ENCODE measurements around the gene CCM2.
"Not testable (repeated sequence)": the region's sequence is repeated elsewhere in the genome, so short reads cannot be mapped to it uniquely, and the experiment has no call there.

The CCM2 gene

DNA sequence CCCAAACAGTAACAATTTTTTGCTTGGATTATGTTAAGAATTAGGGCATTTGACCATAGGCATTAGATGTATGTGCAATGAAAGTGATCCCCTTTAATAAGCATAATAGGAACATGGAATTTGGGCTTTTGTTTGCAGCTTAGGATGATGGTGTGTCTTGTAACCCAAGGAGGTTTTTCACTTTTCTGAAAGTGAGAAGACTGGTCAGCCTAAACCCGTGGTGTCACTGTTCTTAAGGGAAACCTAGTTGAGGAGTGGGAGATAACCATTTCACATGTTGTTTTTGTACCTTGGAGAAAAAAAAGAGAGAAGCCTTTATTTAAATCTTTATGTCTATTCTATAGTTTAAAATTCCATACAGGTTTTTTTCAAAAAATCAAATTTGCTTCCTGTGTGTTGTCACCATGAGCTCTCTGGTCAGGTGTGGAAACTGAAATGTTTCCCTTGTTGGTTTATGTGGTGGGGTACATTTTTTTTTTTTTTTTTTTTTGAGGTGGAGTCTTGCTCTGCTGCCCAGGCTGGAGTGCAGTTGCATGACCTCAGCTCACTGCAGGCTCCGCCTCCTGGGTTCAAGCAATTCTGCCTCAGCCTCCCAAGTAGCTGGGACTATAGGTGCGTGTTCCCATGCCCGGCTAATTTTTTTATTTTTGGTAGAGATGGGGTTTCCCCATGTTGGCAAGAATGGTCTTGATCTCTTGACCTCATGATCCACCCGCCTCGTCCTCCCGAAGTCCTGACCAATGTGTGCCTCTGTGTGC lies 7.7 kb downstream of the CCM2 start:
- DNase-seq, result no peak

DNA sequence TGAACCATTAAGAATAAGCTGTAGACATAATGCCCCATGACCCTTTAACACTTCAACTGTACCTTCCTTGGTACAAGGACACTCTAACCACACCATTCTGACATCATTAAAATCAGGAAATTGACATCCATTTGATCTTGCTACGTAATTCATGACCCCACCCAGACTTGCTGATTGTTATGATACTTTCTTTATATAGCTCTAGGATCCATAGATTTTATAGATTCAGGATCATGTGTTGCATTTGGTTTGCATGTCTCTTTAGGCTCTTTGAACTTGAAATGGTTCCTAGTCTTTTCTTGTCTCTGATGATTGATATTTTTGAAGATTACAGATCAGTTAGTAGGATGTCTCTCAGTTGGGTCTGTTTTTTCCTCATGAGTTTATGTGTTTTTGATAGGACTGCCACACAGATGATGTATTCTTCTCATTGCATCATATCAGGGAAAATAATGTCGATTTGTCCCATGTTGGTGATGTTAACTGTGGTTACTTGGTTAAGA lies 13.5 kb downstream of the CCM2 start:
- DNase-seq, result no peak

DNA sequence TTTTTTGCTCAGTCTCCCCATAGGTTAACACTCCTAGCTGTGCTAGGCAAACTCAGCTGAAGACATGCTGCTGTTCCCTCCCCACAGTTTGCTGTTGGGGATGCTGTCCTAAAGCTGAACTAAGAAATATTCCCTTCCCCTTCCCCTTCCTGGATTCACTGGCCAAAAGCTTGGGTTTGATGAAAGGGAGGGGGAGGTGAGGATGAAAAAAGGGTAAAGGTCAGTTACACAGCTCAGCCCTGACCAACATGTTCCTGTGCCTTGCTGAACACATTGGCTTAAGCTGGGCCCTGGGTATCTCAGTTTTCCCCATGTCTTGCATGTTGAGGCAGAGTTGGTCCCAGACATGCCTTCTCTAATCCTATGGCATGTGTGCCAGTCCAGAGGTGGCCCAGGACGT lies 15.3 kb downstream of the CCM2 start:
- no peak for DNase-seq

DNA sequence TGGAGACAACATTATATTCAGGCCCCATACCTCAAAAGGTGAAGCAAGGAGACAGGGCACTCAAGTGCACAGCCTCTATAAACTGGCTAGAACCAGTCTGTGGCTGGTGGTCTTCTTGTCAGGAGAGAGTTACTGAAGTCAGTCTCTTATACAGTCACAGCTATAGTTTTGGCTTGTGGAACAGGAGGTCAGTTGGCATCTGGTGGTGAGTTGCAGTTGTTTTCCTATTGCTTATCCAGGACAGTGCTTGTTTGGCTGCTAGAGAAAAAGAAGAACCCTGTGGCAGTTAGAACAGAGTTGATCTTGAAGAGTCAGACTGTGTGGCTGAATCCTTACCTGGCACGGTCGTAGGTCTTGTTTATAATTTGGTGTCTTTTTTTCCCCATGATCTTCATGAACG lies 17.3 kb downstream of the CCM2 start:
- DNase-seq, result no peak

DNA sequence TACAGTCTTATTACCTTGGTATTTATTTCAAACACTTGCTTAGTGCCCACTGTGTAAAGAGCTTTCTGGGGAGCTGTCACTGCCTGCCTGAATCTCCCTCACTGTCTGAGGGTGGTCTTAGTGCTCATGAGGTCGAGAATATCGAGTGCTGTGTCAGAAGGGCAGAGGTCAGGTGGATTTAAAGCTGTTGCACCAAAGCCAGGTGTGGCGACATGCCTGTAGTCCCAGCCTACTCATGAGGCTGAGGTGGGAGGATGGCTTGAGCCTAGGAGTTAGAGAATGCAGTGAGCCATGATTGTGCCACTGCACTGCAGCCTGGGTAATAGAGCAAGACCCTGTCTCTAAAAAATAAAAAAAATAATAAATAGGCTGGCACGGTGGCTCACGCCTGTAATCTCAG lies 20.9 kb downstream of the CCM2 start:
- DNase-seq, result no peak

GRCh38 chr7:45021604-45022296 lies 21.7 kb downstream of the CCM2 start:
- DNase-seq, result peak in 1 of 2 experiments; percentile 29

- no peak for DNase-seq
Measured at GRCh38 chr7:45024126-45024744, 24.2 kb downstream of the CCM2 start.

DNA sequence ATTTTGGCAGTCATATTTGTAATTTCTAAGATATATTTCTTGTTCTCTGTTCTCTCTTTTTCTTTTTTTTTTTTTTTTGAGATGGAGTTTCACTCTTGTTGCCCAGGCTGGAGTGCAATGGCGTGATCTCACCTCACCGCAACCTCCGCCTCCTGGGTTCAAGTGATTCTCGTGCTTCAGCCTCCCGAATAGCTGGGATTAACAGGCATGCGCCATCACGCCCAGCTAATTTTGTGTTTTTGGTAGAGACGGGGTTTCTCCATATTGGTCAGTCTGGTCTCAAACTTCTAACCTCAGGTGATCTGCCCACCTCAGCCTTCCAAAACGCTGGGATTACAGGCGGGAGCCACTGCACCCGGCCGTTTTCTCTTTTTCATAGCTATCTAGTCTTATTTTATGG lies 25.5 kb downstream of the CCM2 start:
- DNase-seq, result not testable (repeated sequence)

DNA sequence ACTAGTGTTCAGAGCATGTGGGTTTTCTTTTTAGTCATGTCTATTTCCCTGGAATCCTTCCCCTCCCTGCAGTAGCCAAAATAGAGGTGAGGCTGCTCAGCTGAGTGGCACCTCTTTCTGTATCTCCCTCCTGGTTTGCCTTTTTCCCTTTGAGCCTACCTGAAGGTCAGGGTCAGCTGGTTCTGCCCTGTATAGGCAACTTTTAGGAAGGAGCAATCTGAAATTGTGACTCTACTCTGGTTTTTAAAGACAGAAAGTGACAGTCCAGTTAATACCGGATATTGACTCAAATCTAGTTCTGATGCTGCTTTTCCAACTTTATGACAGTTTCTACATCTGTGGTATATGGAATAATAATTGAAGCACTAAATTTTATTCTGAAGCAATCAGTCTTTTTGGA lies 26.0 kb downstream of the CCM2 start:
- DNase-seq, result no peak

GRCh38 chr7:45026984-45027773 lies 27.2 kb downstream of the CCM2 start:
- DNase-seq, result no peak

GRCh38 chr7:45027774-45028114 lies 27.7 kb downstream of the CCM2 start:
- DNase-seq, result no peak

DNA sequence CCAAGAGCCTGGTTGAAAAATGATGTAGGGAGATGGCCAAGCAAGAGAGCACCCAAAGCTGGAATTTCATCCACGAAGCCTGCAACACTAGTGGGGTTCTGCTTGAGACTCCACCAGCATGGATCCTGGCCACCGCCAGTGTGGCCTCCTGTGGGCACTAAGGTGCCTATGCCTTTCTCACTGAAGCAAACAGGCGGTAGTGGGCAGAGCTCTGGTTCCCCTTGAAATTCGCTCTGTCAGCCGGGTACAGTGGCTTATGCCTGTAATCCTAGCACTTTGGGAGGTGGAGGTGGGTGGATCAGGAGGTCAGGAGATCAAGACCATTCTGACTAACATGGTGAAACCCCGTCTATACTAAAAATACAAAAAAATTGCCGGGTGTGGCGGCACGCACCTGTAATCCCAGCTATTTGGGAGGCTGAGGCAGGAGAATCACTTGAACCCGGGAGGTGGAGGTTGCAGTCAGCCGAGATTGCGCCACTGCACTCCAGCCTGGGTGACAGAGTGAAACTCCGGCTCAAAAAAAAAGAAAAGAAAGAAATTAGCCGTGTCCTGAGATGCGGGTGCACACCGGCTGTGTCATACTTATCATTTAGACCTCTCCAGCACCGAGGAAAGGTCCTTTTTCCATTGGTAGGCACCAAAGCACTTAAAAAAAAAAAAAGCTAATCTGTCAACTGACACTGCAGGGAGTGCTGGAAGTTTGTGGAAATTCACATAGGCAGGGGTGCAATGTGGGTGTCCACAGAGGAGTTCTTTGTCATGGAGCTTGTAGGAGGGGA lies 28.3 kb downstream of the CCM2 start:
- DNase-seq, result no peak

DNA sequence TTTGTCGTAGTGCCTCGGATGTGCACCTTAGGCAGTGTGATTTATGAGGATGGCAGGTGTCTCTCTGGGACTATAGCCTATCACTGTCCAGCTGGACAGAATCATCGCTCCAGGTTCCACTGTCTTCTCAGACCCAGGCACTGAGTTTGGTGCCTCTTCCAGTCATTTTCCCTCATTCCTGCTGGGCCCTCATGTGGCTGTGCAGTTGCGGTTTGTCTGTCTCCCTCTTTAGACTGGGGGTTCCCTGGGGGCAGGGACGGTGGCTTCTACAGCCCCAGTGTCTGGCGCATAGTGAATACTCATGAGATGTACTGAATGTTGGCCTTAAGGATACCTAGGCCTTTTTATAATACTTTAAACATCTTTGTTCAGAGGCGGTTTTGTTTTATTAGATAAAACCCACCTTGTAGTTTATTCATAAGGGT lies 28.9 kb downstream of the CCM2 start:
- no peak for DNase-seq

- no peak for DNase-seq
Measured at GRCh38 chr7:45031829-45032228, 31.8 kb downstream of the CCM2 start.

GRCh38 chr7:45032421-45032820 lies 32.4 kb downstream of the CCM2 start:
- DNase-seq, result no peak

DNA sequence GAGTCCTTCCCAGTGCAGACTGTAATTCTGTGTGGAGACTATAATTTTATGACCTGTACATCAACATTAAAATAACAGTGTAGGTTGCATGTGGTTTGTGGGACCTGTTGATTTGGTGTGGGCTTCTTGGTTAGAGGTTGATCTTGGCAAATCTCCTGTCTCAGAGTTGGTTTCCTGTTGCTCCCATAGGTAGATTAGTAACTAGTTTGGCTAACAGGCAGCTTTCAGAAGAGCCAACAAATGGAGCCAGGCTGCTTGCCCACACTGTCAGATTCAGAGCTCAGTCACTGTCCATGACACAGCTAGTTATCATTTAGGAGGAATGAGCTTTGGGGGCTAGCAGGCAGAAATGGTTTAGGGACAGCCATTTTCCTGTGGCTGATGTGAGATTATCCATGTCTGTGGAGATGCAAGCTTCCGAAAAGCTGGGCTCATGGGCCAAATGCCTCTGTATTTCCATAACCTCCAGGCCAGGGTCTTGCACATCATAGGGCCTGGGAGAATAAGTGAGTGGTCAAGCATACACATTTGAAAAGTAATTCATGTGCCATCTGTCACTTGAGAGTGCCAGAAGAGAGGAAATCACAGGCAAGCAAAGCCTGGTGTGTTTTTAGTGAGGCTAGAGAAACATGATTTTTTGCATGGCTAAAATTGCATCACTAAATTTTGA lies 33.4 kb downstream of the CCM2 start:
- DNase-seq, result no peak

DNA sequence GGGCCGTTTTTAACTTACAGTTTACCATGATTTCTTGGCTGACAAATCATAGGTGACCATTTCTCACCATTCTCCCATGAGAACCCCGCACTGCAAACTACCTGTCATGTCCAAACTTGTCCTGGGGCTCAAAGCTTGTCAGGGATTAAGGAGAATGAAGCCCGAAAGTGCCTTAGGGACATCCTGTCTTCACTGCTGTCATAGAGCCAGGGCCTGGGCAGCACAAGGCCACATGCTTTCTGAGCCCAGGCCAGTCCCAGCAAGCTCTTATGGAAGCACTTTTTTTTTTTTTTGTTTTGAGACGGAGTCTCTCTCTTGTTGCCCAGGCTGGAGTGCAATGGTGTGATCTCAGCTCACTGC lies 33.9 kb downstream of the CCM2 start:
- DNase-seq, result peak in 1 of 2 experiments; percentile 3

GRCh38 chr7:45034710-45035109 lies 34.7 kb downstream of the CCM2 start:
- DNase-seq, result not testable (repeated sequence)

DNA sequence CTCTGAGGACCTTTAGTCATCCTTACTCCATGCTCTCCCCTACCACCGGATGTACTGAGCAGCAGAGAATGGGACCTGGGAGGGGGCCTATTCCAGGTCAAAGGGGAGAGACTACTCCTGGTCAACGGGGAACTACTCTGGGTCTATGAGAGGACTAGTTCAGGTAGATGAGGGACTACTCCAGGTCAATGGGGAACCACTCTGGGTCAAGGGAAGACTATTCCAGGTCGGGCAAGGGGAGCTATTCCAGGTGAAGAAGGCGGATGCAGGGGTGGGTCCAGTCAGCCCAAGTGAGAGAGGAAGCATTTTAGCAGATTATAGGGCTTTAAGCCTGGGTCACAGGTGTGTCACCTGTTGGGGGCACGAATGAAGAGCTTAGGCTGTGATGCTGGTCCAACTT lies 35.4 kb downstream of the CCM2 start:
- no peak for DNase-seq

GRCh38 chr7:45035893-45036292 lies 35.9 kb downstream of the CCM2 start:
- DNase-seq, result no peak

GRCh38 chr7:45036317-45036716 lies 36.3 kb downstream of the CCM2 start:
- no peak for DNase-seq

GRCh38 chr7:45036796-45037195 lies 36.8 kb downstream of the CCM2 start:
- no peak for DNase-seq

All from NCI-H446 (cell line).